ENCODE data around the gene DGKE.

DGKE gene

DNA sequence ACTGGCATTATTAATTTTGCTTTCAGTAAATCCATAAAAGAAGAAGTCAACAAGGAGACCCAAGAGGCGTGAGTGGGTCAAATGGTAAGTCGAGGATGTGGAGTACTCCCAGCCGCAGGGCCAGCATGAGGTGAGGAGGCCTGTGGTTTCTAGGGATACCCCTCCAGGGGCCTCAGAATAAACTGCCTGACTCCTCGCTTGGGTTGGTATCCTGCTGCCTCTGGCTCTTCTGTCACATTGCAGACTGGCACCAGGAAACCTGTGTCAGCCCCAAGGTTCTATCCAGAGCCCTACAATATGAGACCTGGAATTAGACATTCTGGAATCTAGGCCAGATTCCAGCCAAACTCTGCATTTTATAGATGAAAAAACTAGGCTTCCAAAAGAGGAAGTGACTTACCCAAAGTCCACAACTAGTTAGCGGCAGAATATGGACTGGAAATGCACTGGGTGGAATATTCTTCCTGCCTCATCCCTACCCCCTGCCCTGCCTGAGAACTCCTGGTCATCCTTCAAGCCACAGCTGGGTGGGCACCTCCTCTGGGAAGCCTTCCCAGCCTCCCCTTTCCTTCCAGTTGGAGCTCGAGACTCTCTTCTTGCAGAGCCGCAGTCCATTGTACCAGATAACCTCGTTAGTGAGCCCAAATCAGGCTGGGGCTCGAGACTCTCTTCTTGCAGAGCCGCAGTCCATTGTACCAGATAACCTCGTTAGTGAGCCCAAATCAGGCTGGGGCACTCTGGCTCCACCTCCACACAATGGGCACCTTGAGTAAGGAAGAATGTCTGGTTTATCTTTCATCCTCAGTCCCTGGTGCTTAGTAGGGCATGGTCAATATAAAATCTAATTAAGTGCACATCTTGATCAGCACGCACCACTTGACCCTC is 22.8 kb upstream of the DGKE start:
- FAIRE-seq = peak; percentile 49
- no peak for DNase-seq (ENCODE audit: insufficient read length, low spot score)

DNA sequence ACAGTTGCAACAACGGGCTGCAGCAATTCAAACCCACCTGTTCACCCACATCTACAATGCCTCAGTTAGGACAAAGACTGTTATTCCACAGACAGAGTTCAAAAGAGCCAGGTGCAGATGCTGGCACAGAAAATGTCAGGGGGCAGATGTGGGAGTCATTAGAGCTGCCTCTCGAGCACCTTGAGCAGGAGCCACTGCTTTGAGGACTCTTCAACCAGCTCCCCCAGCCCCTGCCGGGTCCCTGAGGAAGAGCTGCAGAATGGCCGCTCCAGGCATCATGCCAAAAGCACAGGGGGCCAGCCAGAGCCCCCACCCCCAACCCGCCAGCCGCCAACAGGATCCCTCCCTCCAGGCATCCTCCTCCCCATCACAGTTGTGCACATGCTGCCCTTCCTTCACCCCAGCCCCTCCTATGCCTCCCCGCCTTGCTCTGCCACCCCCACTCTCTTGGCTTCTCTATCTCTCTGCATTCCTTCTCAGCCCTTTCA is 21.0 kb upstream of the DGKE start:
- no peak for DNase-seq (ENCODE audit: insufficient read length, low spot score)

DNA sequence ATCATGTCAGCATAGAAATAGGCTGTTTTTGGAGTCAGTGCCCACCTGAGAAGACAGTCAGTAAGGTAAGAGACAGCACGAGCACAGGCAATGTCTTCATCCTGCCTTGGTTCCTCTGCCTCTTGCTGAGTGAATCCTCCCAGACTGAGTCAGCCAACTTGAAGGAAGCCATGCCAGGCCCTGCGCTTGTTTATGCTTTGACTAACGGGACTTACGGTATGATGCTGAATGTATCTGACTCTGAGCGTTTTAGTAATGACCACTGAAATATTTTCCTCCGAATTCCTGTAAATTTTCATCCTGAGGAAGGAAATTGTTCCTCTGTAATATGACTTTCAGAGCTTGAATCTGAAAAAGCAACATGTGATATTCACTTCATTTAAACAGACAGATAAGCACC is 18.2 kb upstream of the DGKE start:
- FAIRE-seq (peak; percentile 57), DNase-seq (ENCODE audit: insufficient read length, low spot score) (peak; percentile 37)

More for the DNA sequence above, 21.0 kb upstream of the DGKE start:
- peak; percentile 63 for FAIRE-seq

DNA sequence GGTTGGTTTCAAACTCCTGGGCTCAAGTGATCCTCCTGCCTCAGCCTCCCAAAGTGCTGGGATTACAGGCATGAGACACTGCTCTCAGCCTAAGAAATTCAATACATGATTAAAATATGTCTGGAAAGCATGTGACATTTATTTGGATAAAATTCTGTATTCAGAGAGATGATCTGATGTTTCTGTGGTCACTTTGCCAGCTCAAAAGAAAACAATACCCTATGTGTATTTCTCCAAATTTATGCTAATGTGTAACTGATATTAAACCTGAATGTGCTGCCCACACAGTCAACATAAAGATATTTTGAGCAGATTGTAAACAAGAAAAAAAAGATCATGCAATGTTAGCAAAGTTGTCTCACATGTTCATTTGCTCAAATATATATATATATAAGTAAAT is 16.9 kb upstream of the DGKE start:
- FAIRE-seq (no peak), DNase-seq (ENCODE audit: insufficient read length, low spot score) (no peak)

GRCh38 chr17:56819030-56819429 is 14.9 kb upstream of the DGKE start:
- FAIRE-seq = peak; percentile 55
- DNase-seq (ENCODE audit: insufficient read length, low spot score) = no peak

DNA sequence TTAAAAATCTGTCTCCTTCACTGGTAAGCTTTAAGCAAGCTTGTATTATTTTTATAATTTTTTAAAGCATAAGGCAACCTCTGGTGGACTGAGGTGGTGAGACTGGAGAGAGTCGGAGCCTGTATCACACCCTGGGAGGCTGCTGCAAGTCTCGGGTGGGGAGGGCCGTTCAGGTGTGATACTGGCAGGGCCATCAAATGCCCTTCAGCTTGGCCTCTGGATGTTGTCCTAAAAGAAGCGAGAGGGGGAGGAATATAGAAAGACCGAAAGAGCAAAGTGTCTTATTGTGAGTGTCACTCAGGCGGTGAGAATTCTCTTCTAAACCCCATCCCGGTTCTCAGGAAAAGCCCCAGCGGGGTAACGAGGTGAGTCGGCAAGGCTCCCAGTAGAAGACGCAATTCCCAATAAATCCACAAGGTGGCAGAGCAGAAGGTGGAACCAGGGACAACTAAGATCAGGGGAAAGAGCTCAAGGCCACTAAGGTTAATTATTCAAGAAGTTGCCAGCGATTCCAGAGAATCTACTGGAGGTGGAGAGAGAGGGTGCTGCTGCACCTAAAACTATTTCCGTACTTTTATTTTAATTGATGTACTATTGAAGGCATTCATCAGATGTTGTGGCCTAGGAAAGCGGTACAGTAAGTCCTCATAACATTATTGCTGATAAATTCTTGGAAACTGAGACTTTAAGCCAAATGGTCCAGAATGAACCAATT is 14.4 kb upstream of the DGKE start:
- DNase-seq (ENCODE audit: insufficient read length, low spot score) = peak; percentile 90
- peak; percentile 89 for FAIRE-seq

DNA sequence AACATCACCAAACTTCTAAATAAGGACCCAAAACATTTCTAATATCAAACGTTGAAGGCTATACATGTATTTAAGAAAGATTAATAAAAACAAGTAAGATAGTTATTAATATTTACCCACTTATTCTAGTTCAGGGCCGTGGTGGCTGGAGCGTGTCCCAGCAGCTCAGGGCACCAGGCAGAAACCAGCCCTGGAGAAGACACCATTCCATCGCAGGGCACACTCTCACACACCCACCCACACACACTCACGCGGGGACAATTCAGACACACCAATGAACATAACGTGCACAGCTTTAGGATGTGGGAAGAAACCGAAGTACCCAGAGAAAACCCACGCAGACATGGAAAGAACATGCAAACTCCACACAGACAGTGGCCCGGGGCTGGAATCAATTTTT is 13.7 kb upstream of the DGKE start:
- no peak for DNase-seq (ENCODE audit: insufficient read length, low spot score)
- peak; percentile 82 for FAIRE-seq

DNA sequence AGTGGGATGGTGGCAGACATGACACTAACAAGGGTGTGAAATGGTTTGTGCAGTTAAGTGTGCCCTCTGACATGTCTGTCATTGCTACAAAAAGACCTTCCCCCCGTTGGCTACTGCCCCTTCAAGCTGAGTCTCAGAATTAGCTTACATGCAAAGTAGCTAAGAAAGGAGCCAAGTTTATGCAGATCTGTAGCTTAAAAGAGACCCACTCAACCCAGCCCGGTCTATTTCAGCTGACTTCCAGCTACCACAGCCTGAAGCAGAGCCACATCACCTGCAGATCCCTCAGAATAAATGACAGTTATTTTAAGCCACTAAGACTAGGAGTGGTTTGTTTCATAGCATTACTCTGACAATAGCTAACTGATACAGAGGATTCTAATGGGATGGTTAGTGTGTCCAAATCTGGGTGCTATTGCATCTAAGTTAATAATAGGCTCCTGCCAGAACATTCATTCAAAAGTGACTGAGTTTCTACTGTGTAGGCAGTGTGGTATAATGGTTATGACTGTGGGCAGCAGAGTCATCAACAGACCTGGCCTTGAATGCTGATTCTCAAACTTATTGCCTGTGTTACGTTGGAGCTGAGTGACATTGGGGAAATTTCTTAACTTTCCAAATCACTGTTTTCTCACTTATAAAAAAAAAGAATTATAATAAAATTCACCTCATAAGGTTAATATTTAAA is 12.0 kb upstream of the DGKE start:
- no peak for DNase-seq (ENCODE audit: insufficient read length, low spot score)
- FAIRE-seq = peak; percentile 76

GRCh38 chr17:56822725-56823124 is 11.2 kb upstream of the DGKE start:
- FAIRE-seq = no peak

DNA sequence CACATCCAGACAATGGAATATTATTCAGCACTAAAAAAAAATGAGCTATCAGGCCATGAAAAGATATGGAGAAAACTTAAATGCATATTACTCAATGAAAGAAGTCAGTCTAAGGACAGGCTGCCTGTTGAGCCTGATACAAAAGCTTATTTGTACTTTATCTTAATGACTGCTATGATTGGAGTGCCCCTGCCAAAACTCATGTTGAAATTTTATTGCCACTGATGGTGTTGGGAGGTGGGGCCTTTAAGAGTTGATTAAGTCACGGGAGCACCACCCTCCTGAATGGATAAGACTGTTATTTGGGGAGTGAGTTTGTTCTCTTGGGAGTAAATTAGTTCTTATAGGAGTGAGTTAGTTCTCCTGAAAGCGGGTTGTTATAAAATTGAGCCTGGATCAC is 10.1 kb upstream of the DGKE start:
- FAIRE-seq = no peak
- DNase-seq (ENCODE audit: insufficient read length, low spot score) = no peak

More at GRCh38 chr17:56822725-56823124, 11.2 kb upstream of the DGKE start:
- no peak for DNase-seq (ENCODE audit: insufficient read length, low spot score)

DNA sequence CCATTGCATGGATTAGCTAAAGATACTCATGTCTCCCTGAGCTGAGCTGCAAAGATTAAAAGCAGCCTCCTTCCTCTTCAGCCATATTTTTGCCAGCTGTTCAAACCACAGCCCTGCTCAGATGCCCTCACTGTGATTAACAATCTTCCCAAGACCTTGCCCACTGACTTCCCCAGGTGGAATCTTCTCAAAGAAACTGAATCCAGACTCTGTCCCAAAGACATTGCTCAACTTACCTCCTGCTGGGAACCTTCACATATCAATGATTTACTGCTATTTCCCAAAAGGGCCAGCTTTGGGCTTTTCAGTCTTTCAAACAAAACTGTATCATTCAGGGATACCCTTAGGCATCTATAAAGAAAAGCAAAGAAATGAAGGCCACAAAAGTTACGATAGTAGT is 9.4 kb upstream of the DGKE start:
- no peak for FAIRE-seq

GRCh38 chr17:56826611-56827414 is 7.1 kb upstream of the DGKE start:
- DNase-seq (ENCODE audit: insufficient read length, low spot score) (no peak), FAIRE-seq (no peak)

More for the DNA sequence above, 9.4 kb upstream of the DGKE start:
- DNase-seq (ENCODE audit: insufficient read length, low spot score) = no peak

DNA sequence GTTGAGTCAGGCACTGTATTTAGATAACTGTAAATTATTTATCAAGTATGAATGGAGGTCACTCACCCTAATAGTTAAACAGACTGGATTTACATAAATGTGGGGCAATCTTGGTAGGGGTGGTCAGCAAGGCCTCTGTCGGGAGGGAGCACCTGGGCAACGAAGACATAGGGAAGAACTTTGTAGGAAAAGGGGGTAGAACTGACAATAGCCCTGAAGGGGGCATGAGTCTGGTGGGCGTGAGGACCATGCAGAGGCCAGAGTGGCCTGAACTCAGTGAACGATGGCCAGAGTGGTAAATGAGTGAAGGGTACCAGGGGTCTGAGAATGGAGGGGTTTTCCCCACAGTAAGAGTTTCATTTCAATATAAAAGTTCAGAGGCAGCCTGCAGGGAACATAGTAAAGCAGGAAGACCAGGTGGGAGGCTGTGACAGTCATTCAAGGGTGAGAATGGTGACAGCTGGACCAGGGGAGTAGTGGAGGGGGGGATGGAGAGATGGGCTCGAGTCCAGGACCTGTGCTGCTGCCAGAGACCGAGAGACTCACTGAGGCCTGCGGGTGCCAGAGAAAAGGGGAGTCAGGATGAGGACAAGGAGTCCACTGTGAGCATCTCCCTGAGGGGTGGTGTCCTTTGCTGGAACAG is 3.1 kb upstream of the DGKE start:
- no peak for FAIRE-seq

DNA sequence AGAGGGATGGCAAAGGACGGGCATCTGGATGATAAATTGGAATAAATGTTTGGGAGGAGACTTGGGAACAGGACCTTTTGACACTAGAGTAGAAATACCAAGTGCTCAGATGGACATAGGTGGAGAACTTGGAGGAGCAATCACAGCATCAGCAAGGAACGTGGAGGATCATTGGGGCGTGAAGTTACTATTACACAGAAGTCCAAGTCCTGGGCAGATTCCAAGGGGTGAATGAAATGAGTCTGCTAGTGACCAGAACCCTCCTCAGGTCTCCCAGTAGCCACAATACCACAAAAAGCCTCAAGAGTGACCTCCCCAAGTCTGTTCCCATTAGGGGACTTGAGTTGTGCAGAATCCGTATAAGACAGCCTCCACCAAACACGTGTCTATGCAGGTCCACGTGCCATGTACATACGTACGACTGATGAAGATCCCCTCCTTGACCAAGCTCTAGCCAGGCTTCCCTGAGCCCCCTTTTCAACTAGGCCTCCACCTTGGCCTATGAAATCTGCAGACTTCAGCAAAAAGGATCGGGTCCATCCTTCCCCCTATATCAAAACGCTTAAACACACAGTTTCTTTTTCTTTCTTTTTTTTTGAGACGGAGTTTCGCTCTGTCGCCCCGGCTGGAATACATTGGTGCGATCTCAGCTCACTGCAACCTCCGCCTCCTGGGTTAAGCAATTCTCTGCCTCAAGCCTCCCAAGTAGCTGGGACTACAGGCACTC is 2.4 kb upstream of the DGKE start:
- DNase-seq (ENCODE audit: insufficient read length, low spot score) (no peak), FAIRE-seq (no peak)

More for the DNA sequence above, 3.1 kb upstream of the DGKE start:
- no peak for DNase-seq (ENCODE audit: insufficient read length, low spot score)

GRCh38 chr17:56832446-56832845 is 1.5 kb upstream of the DGKE start:
- DNase-seq (ENCODE audit: insufficient read length, low spot score) = no peak
- FAIRE-seq = peak; percentile 28

GRCh38 chr17:56833057-56833808 is 718 bp upstream of the DGKE start:
- DNase-seq (ENCODE audit: insufficient read length, low spot score) (peak; percentile 47), FAIRE-seq (no peak)

DNA sequence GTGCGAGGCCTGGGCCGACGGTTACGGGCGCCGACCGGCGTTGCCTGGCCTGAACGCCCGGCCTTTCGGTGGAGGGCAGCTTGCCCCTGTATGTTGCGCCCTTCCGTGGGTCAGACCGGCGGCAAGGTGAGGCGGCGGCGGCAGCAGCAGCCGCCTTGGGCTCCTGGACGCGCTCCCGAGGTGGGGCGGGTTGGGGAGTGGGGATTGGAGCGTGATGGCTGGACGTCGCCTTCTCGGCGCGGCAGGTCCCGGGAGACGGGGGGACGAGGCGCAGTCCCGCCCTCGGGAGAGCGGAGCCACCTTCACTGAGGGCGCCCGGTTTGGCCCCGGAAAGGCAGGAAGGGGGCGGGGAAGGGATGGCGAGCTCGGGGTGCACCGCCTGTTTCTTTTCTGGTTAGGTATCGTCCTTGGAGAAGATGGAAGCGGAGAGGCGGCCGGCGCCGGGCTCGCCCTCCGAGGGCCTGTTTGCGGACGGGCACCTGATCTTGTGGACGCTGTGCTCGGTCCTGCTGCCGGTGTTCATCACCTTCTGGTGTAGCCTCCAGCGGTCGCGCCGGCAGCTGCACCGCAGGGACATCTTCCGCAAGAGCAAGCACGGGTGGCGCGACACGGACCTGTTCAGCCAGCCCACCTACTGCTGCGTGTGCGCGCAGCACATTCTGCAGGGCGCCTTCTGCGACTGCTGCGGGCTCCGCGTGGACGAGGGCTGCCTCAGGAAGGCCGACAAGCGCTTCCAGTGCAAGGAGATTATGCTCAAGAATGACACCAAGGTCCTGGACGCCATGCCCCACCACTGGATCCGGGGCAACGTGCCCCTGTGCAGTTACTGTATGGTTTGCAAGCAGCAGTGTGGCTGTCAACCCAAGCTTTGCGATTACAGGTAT is 671 bp downstream of the DGKE start:
- DNase-seq (ENCODE audit: insufficient read length, low spot score) = peak; percentile 54
- peak; percentile 86 for FAIRE-seq

- FAIRE-seq = no peak
- no peak for DNase-seq (ENCODE audit: insufficient read length, low spot score)
Measured at GRCh38 chr17:56835264-56835585, 1.3 kb downstream of the DGKE start.

Data from HTR-8/SVneo (cell line).